Colonic mucosa (tissue), 4 donors: ENCODE measurements around the gene PBX1. TPM values are rescaled to one million over a fixed set of nuclear protein-coding genes. Genes with fewer than 3 reads are reported as not detected.

Experiments used
- DNase-seq: peaks from one replicate; pipeline ENCODE4 v3.0.0-alpha.2; 2020
- H3K27ac ChIP-seq: fragments of 200-600 bp; one replicate; pipeline ENCODE4 v1.8.0; 2021
- H3K27me3 ChIP-seq: fragments of 200-600 bp; one replicate; pipeline ENCODE4 v1.8.0; 2021
- H3K36me3 ChIP-seq: fragments of 200-600 bp; one replicate; pipeline ENCODE4 v1.8.0; 2021
- H3K4me1 ChIP-seq: fragments of 200-600 bp; one replicate; pipeline ENCODE4 v1.8.0; 2021; ENCODE audit warnings: mild to moderate bottlenecking
- H3K4me3 ChIP-seq: fragments of 200-600 bp; one replicate; pipeline ENCODE4 v1.8.0; 2021
- H3K9ac ChIP-seq, 2 donors: one replicate each; pipeline ENCODE4 v1.7.0; 2013; ENCODE audit warnings: control low read depth in 2 of 2, low read depth in 2 of 2, low read length in 2 of 2
- H3K9me3 ChIP-seq: fragments of 200-600 bp; one replicate; pipeline ENCODE4 v1.8.0; 2021
- CTCF ChIP-seq: fragments of 200-600 bp; IDR thresholded peaks from one replicate; pipeline ENCODE4 v1.8.0; 2022; ENCODE audit warnings: antibody characterized with exemption, mild to moderate bottlenecking
- intact Hi-C: fragments of 100-400 bp; cut with DNase I; formaldehyde crosslinking; loops from one replicate; pipeline ENCODE4 v1.14.1; 2022
- total RNA-seq, 2 donors: library from RNA; stranded (reverse); fragmentation: NEBNext Ultra II Directional in 1 of 2; extraction: Animal tissue kit (Norgen Biotek cat#: 25700) in 1 of 2; gene quantifications; one replicate each; pipeline ENCODE4 v1.2.1, GENCODE V29; 2021
- donor health status: healthy.
- donor health status: DM: no; HTN: no; CAD: no.
- donor health status: DM: no; HTN: no; CAD: no.

PBX1 gene
- total RNA-seq, 2 donors from 2014 or later = 27.2 to 53.7 TPM

- H3K9ac ChIP-seq = peak overlapping the region in 1 of 2 donors; percentile 48
- H3K9me3 ChIP-seq = no peaks in the 10 kb centered on the region
- no peak overlapping the region for H3K4me3 ChIP-seq
- H3K27ac ChIP-seq = peak overlapping the region; percentile 72
- DNase-seq = peak; percentile 60
- intact Hi-C loops = no loop called here
- no peaks in the 10 kb centered on the region for H3K27me3 ChIP-seq
- TF ChIP-seq CTCF = no peak
- H3K36me3 ChIP-seq = no peaks in the 10 kb centered on the region
- peaks cover 12% of the 10 kb centered on the region for H3K4me1 ChIP-seq
Measured at GRCh38 chr1:164774819-164775654, 216.1 kb downstream of the PBX1 start.

GRCh38 chr1:164777518-164777917, 218.5 kb downstream of the PBX1 start:
- Histone ChIP-seq H3K4me3 (no peak overlapping the region), H3K27me3 (no peaks in the 10 kb centered on the region), H3K9ac (no peak overlapping the region), H3K27ac (no peak overlapping the region), H3K36me3 (no peaks in the 10 kb centered on the region), H3K9me3 (no peaks in the 10 kb centered on the region), H3K4me1 (peaks cover 12% of the 10 kb centered on the region)
- DNase-seq = no peak
- intact Hi-C loops = no loop called here
- no peak for TF ChIP-seq CTCF

DNA sequence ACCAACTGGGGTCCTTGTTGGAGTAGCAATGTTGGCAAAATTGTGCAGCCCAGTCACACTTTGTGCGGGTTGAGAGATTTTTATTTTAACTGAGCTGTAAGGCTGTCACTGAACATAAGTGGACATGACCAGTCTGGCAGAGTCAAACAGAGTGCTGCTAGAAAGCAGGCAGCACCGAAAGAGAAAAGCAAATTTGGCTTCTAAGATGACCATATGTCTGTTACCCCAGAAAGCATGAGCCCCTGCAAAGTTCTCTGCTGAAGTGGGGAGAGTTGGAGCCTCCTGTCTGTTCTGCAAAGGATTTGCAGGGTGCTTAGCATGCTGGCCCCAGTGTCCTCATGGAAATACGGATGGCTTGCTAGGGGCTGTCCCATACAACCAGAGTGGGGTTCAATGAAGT, 220.4 kb downstream of the PBX1 start:
- H3K4me3 ChIP-seq = no peak overlapping the region
- H3K27ac ChIP-seq = no peak overlapping the region
- H3K36me3 ChIP-seq = no peaks in the 10 kb centered on the region
- no peaks in the 10 kb centered on the region for H3K27me3 ChIP-seq
- peaks cover 10% of the 10 kb centered on the region for H3K4me1 ChIP-seq
- no peak for DNase-seq
- intact Hi-C loops = no loop called here
- no peaks in the 10 kb centered on the region for H3K9me3 ChIP-seq
- TF ChIP-seq CTCF = no peak
- no peak overlapping the region for H3K9ac ChIP-seq

- Histone ChIP-seq H3K4me3 (no peak overlapping the region), H3K27me3 (no peaks in the 10 kb centered on the region), H3K4me1 (peaks cover 3% of the 10 kb centered on the region), H3K9ac (no peak overlapping the region), H3K9me3 (no peaks in the 10 kb centered on the region), H3K27ac (no peak overlapping the region), H3K36me3 (no peaks in the 10 kb centered on the region)
- intact Hi-C loops = loop anchor here (10.0 kb wide), 1 partner anchor 265 kb away; no protein-coding TSS in a partner anchor
- DNase-seq = no peak
- TF ChIP-seq CTCF = no peak
Measured at GRCh38 chr1:164780111-164780812, 221.3 kb downstream of the PBX1 start.

GRCh38 chr1:164780863-164781262, 221.9 kb downstream of the PBX1 start:
- no peak for DNase-seq
- Histone ChIP-seq H3K27ac (no peak overlapping the region), H3K4me3 (no peak overlapping the region), H3K27me3 (no peaks in the 10 kb centered on the region), H3K9me3 (no peaks in the 10 kb centered on the region), H3K4me1 (no peaks in the 10 kb centered on the region), H3K9ac (no peak overlapping the region), H3K36me3 (no peaks in the 10 kb centered on the region)
- intact Hi-C loops = loop anchor here (10.0 kb wide), 1 partner anchor 266 kb away; no protein-coding TSS in a partner anchor
- no peak for TF ChIP-seq CTCF
